GM20431 (cell line): ENCODE measurements around the gene TRAM2.

Source experiments
- in situ Hi-C: fragments of 300-500 bp; cut with MseI, MboI; formaldehyde crosslinking; loops from one replicate; pipeline ENCODE4 v1.15.0; 2020; ENCODE audit warnings: low sequenced_read_pairs; ENCODE audit not compliant: unreplicated experiment

TRAM2 gene

GRCh38 chr6:52577022-52577777 is at the start of gene TRAM2:
Gene TRAM2, minus strand, starts transcription at chr6:52577060. Its CDS starts 145 bp downstream, at chr6:52576915.
- in situ Hi-C loops, result loop anchor here (25.0 kb wide), 1 partner anchor 165 kb away; the partner anchor contains the start of gene EFHC1

- in situ Hi-C loops, result no loop called here
These were observed 46.0 kb upstream of the TRAM2 start for GRCh38 chr6:52622810-52623209.

GRCh38 chr6:52621631-52622030 is 44.8 kb upstream of the TRAM2 start:
- in situ Hi-C loops, result no loop called here

GRCh38 chr6:52620906-52621190 is 44.0 kb upstream of the TRAM2 start:
- in situ Hi-C loops, result no loop called here

- in situ Hi-C loops, result no loop called here
These were observed 43.4 kb upstream of the TRAM2 start for GRCh38 chr6:52620055-52620905.

GRCh38 chr6:52617087-52617486 is 40.2 kb upstream of the TRAM2 start:
- in situ Hi-C loops, result no loop called here

GRCh38 chr6:52616059-52616690 is 39.3 kb upstream of the TRAM2 start:
- in situ Hi-C loops, result no loop called here

GRCh38 chr6:52612336-52613054 is 35.6 kb upstream of the TRAM2 start:
- in situ Hi-C loops, result no loop called here

- in situ Hi-C loops, result no loop called here
These were observed 35.0 kb upstream of the TRAM2 start for GRCh38 chr6:52611833-52612232.

- in situ Hi-C loops, result no loop called here
These were observed 34.0 kb upstream of the TRAM2 start for GRCh38 chr6:52610745-52611355.

GRCh38 chr6:52610011-52610410 is 33.2 kb upstream of the TRAM2 start:
- in situ Hi-C loops, result no loop called here

- in situ Hi-C loops, result no loop called here
These were observed 28.8 kb upstream of the TRAM2 start for GRCh38 chr6:52605610-52606185.

- in situ Hi-C loops, result no loop called here
These were observed 26.3 kb upstream of the TRAM2 start for GRCh38 chr6:52603000-52603795.

GRCh38 chr6:52598824-52599190 is 21.9 kb upstream of the TRAM2 start:
- in situ Hi-C loops, result loop anchor here (25.0 kb wide), 1 partner anchor 187 kb away; the partner anchor contains the start of gene EFHC1

GRCh38 chr6:52598123-52598823 is 21.4 kb upstream of the TRAM2 start:
- in situ Hi-C loops, result loop anchor here (25.0 kb wide), 1 partner anchor 186 kb away; the partner anchor contains the start of gene EFHC1

GRCh38 chr6:52597738-52598122 is 20.9 kb upstream of the TRAM2 start:
- in situ Hi-C loops, result loop anchor here (25.0 kb wide), 1 partner anchor 185 kb away; the partner anchor contains the start of gene EFHC1

- in situ Hi-C loops, result loop anchor here (25.0 kb wide), 1 partner anchor 184 kb away; the partner anchor contains the start of gene EFHC1
These were observed 19.6 kb upstream of the TRAM2 start for GRCh38 chr6:52596371-52597028.
